Sigmoid colon (tissue), 4 donors: Measurements from ENCODE around the gene TSGA10.
"Not testable (repeated sequence)": the region's sequence is repeated elsewhere in the genome, so short reads cannot be mapped to it uniquely, and the experiment has no call there.

Experiments used
- CTCF ChIP-seq, 4 experiments: fragments of 450-650 bp in 3 of 4; fragments of 200-600 bp in 1 of 4; IDR thresholded peaks; one replicate each; pipeline ENCODE4 v1.5.1; 2016 to 2019; ENCODE audit warnings: antibody characterized with exemption in 4 of 4, mild to moderate bottlenecking in 3 of 4, moderate library complexity in 2 of 4
- EP300 ChIP-seq, 4 donors: sonication (generic); formaldehyde crosslinking; IDR thresholded peaks; one replicate each; pipeline ENCODE4 v1.6.1; 2017; ENCODE audit warnings: antibody characterized with exemption in 4 of 4
- POLR2A ChIP-seq, 2 donors: fragments of 450-650 bp; IDR thresholded peaks; one replicate each; pipeline ENCODE4 v1.6.1; 2016; ENCODE audit warnings: antibody characterized with exemption in 2 of 2, mild to moderate bottlenecking in 2 of 2, moderate library complexity in 2 of 2
- POLR2AphosphoS5 ChIP-seq, 4 donors: sonication (generic); formaldehyde crosslinking; IDR thresholded peaks; one replicate each; pipeline ENCODE4 v1.6.1; 2017; ENCODE audit warnings: antibody characterized with exemption in 4 of 4

GRCh38 chr2:99049187-99049586 is 105.6 kb downstream of the TSGA10 start:
- TF ChIP-seq CTCF, POLR2AphosphoS5, EP300, POLR2A (IDR thresholded peaks at IDR 0.05): not testable (repeated sequence)
